Left lung (tissue), 10 donors: ENCODE data around the gene DLGAP1. TPM values are rescaled to one million over a fixed set of nuclear protein-coding genes. Genes with fewer than 3 reads are reported as not detected.

Experiments used
- ATAC-seq: fragments of 200-7000 bp; cut with Tn5 transposase; one replicate; pipeline ENCODE4 v1.9.1; 2020; ENCODE audit warnings: moderate library complexity
- DNase-seq, 4 donors: peaks; one replicate each; pipeline ENCODE4 v3.0.0-alpha.2; 2013 to 2020
- H3K27ac ChIP-seq, 2 donors: fragments of 200-600 bp; sonication (generic) in 1 of 2; one replicate each; pipeline versions ENCODE4 v1.5.0 to v1.8.0; 2020 to 2021
- H3K27me3 ChIP-seq, 2 donors: fragments of 200-600 bp; sonication (generic) in 1 of 2; one replicate each; pipeline versions ENCODE4 v1.5.0 to v1.8.0; 2020 to 2021
- H3K36me3 ChIP-seq, 2 donors: fragments of 200-600 bp; sonication (generic) in 1 of 2; one replicate each; pipeline versions ENCODE4 v1.5.0 to v1.8.0; 2020 to 2021
- H3K4me1 ChIP-seq, 2 donors: fragments of 200-600 bp; one replicate each; pipeline ENCODE4 v1.8.0; 2021
- H3K4me3 ChIP-seq, 2 donors: fragments of 200-600 bp; sonication (generic) in 1 of 2; one replicate each; pipeline versions ENCODE4 v1.5.0 to v1.8.0; 2020 to 2021; ENCODE audit warnings: mild to moderate bottlenecking in 1 of 2
- H3K9me3 ChIP-seq, 2 donors: fragments of 200-600 bp; sonication (generic) in 1 of 2; one replicate each; pipeline versions ENCODE4 v1.5.0 to v1.8.0; 2020 to 2021
- intact Hi-C, 2 donors: fragments of 100-400 bp; cut with DNase I; formaldehyde crosslinking; loops; one replicate each; pipeline versions ENCODE4 v1.11.2 to v1.14.2; 2022
- polyA plus RNA-seq, 6 donors: library from polyadenylated mRNA; unstranded; fragments of 120-200 nt; gene quantifications; one replicate each; pipeline ENCODE4 v1.2.1, GENCODE V29; 2013; ENCODE audit not compliant: insufficient read length in 6 of 6
- total RNA-seq, 2 donors: library from RNA; stranded (reverse); fragmentation: NEBNext Ultra II Directional; extraction: Animal tissue kit (Norgen Biotek cat#: 25700); gene quantifications; one replicate each; pipeline ENCODE4 v1.2.1, GENCODE V29; 2021
- TF ChIP-seq, protein P1 (sequence below), 2 donors: fragments of 200-600 bp; sonication (generic) in 1 of 2; IDR thresholded peaks; one replicate each; pipeline versions ENCODE4 v1.5.0 to v1.8.0; 2021; ENCODE audit warnings: antibody characterized with exemption in 2 of 2
- donor health status: DM: no; HTN: yes; CAD: no.
- donor health status: DM: no; HTN: no; CAD: no.

DLGAP1 gene
- total and polyA plus RNA-seq, 8 donors: 1.6 to 4.0 (median 2.1) TPM

DNA sequence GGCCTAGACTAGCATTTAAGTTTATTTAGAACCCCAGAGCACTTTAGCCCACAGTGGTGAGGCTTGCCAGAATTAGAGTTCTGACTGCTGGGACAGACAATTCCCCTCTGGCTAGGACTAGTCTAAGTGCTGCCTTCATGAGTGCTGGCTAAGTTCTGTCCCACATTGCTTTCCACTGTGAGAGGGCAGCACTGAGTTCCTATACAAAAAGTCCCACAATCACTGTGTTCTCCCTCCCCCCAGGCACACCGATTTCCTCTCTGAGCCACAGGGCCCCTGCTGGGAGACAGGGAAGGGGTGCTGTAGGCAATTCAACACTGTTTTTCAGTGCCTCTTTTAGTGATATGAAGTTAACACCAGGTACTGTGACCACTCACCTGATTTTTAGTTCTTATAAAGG, 310.9 kb downstream of the DLGAP1 start:
- ATAC-seq (no peak), DNase-seq (no peak)
- no peaks in the 10 kb centered on the region for H3K27me3 ChIP-seq
- H3K9me3 ChIP-seq: peaks cover 0 to 1% of the 10 kb centered on the region in 2 donors
- no peak overlapping the region for H3K27ac ChIP-seq
- TF ChIP-seq, protein P1, sequence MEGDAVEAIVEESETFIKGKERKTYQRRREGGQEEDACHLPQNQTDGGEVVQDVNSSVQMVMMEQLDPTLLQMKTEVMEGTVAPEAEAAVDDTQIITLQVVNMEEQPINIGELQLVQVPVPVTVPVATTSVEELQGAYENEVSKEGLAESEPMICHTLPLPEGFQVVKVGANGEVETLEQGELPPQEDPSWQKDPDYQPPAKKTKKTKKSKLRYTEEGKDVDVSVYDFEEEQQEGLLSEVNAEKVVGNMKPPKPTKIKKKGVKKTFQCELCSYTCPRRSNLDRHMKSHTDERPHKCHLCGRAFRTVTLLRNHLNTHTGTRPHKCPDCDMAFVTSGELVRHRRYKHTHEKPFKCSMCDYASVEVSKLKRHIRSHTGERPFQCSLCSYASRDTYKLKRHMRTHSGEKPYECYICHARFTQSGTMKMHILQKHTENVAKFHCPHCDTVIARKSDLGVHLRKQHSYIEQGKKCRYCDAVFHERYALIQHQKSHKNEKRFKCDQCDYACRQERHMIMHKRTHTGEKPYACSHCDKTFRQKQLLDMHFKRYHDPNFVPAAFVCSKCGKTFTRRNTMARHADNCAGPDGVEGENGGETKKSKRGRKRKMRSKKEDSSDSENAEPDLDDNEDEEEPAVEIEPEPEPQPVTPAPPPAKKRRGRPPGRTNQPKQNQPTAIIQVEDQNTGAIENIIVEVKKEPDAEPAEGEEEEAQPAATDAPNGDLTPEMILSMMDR (IDR thresholded peaks at IDR 0.05): no peak
- H3K4me1 ChIP-seq: no peaks in the 10 kb centered on the region
- no peaks in the 10 kb centered on the region for H3K36me3 ChIP-seq
- H3K4me3 ChIP-seq: no peak overlapping the region
- intact Hi-C loops: no loop called here

DNA sequence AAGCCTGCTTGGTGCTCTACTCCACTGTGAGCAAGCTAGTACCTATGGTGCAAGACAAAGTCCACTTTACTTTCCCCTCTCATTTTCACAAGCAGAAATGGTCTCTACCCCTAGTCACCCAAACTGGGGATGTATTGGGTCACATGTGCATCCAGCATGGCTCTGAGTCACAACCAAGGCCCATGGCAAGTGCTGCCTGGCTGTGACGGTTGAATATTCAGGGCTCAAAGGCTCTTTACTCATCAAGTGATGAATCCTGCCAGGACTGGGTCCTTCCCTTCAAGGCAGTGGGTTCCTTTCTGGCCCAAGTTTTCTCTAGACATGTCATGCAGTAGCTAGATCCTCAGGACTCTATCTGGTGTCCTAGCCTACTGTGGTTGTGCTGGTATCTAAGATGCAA, 311.5 kb downstream of the DLGAP1 start:
- intact Hi-C loops: no loop called here
- ATAC-seq: no peak
- peaks cover 0 to 1% of the 10 kb centered on the region in 2 donors for H3K9me3 ChIP-seq
- H3K4me1 ChIP-seq: no peaks in the 10 kb centered on the region
- TF ChIP-seq, protein P1 (IDR thresholded peaks at IDR 0.05): no peak
- no peaks in the 10 kb centered on the region for H3K27me3 ChIP-seq
- no peak overlapping the region for H3K27ac ChIP-seq
- DNase-seq: no peak
- no peak overlapping the region for H3K4me3 ChIP-seq
- H3K36me3 ChIP-seq: no peaks in the 10 kb centered on the region

DNA sequence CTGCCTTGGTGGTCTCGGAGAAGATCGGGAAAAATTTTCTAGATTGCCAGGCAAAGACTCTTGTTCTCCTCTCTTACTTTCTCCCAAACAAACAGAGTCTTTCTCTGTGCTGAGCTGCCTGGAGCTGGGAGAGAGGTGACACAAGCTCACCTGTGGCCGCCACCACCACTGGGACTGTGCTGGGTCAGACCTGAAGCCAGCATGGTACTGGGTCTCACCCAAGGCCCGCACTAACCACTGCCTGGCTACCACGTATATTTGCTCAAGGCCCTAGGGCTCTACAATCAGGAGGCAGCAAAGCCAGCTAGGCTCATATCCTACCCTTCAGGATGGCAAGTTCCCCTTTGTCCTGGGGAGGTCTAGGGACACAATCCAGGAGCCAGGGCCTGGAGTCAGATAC, 312.2 kb downstream of the DLGAP1 start:
- Histone ChIP-seq H3K4me3 (no peak overlapping the region), H3K9me3 (peaks cover 0 to 1% of the 10 kb centered on the region in 2 donors), H3K27me3 (no peaks in the 10 kb centered on the region), H3K36me3 (no peaks in the 10 kb centered on the region), H3K4me1 (no peaks in the 10 kb centered on the region), H3K27ac (no peak overlapping the region)
- ATAC-seq (no peak), DNase-seq (no peak)
- intact Hi-C loops: no loop called here
- TF ChIP-seq, protein P1 (IDR thresholded peaks at IDR 0.05): no peak

DNA sequence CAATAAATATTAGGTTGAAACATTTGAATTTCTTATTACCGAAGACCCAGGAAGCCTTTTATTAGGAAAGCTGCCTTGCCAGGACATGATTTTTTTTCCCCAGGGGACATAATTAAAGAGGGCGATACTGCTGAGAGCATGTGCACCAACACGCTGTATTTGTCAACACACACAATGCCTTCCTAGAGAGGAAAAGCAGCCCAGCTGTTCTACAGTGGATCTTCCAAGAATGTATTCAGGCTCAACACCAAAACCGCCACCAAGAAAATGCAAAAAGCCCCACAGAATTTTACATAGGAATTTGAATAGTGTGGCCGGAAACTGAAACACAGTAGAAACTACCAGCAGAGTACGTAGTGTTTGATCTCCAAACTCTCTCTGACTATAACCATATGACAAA, 320.4 kb downstream of the DLGAP1 start:
- TF ChIP-seq, protein P1 (IDR thresholded peaks at IDR 0.05): no peak
- H3K27me3 ChIP-seq: no peaks in the 10 kb centered on the region
- no peaks in the 10 kb centered on the region for H3K4me1 ChIP-seq
- ATAC-seq (no peak), DNase-seq (no peak)
- H3K27ac ChIP-seq: no peak overlapping the region
- intact Hi-C loops: no loop called here
- no peak overlapping the region for H3K4me3 ChIP-seq
- no peaks in the 10 kb centered on the region for H3K9me3 ChIP-seq
- no peaks in the 10 kb centered on the region for H3K36me3 ChIP-seq

DNA sequence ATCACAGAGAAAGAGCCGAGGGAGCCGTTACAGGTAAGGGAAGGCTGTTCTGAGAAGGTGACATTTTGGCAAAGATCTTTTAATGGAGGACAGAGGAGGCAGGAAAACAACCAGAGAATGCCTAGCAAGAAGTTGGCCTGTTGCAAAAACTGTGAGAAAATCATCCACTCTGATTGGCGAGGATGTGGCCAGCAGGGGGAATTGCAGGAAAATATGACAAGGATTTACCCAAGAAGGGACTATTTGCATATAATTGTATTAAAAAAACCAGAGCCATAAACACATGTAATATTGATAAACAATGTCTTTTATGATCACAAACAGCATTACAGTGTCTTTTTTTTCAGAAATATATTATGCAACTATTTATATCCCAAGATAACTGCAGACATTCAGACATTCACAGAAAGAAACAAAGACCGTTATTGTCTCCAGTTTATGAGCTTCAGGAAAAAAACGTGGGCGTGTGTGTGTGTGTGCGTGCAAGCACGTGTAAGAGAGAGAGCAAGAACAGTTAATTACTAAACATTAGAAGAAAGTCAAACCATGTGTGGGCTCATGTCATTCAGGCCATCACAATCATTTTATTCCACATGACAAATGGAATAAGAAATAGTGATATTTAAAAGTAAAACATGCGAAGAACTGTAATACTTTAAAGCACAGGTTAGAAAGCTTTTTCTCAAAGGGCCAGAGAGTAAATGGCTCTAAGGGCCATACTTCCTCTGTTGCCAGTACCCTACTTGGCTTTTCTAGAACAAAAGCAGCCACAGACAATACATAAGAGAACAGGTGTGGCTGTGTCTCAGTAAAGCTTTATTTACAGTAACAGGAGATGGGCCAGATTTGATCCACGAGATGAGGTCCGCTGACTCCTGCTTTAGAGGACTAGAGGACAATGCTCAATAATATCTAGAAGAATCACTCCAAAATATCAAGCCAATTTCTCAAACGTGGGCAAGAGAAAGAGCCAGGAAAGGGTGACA, 324.1 kb downstream of the DLGAP1 start:
- Histone ChIP-seq H3K4me1 (no peaks in the 10 kb centered on the region), H3K9me3 (no peaks in the 10 kb centered on the region), H3K36me3 (no peaks in the 10 kb centered on the region), H3K27me3 (no peaks in the 10 kb centered on the region), H3K4me3 (no peak overlapping the region), H3K27ac (no peak overlapping the region)
- TF ChIP-seq, protein P1 (IDR thresholded peaks at IDR 0.05): no peak
- DNase-seq (no peak), ATAC-seq (no peak)
- intact Hi-C loops: no loop called here
